GM21367 (cell line): ENCODE data around the gene EME2.
"Not testable (repeated sequence)": the region's sequence is repeated elsewhere in the genome, so short reads cannot be mapped to it uniquely, and the experiment has no call there.

Source experiments
- ATAC-seq: cut with Tn5 transposase; IDR thresholded peaks from one replicate; pipeline ENCODE4 v1.9.1; 2021; ENCODE audit not compliant: unreplicated experiment

Gene EME2

DNA sequence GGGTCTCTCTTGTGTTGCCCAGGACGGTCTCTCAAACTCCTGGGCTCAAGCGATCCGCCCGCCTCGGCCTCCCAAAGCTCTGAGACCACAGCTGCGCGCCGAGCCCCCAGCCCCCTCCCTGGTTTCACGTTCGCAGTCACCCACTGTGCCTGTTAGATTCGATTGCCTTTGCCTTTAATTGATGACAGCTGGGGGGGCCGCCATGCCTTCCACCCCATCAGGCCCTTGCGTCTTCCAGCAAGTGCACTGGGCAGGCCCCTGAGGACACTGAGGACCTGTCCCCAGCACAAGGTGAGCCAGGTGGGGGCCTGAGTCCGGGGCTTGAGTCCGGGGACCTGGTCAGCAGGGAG is 17.6 kb downstream of the EME2 start:
- no peak for ATAC-seq

DNA sequence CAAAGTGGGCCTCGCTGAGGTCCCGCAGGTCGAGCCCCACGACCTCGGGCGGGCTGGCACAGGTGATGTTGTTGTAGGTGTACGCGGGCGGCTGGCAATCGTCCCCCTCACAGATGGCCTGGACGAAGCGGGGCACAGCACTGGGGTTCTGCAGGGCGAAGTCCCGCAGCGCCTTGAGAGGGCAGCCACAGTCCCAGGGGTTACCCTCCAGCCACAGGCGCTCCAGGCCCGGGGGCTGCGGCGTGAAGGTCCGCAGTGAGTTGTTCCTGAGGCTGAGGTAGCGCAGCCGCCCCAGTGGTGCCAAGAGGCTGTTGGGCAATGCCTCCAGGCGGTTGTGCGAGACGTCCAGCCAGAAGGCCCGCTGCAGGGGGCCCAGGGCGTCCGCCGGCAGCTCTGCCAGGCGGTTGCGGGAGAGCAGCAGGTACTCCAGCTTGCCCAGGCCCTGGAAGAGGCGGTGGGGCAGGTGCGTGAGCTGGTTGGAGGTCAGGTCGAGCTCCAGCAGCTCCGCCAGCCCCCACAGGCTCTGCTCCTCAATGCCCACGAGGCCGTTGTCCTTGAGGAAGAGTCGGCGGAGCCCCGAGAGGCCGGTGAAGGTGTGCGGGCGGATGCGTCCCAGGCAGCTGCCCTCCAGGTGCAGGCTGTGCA is 18.1 kb downstream of the EME2 start:
- no peak for ATAC-seq

DNA sequence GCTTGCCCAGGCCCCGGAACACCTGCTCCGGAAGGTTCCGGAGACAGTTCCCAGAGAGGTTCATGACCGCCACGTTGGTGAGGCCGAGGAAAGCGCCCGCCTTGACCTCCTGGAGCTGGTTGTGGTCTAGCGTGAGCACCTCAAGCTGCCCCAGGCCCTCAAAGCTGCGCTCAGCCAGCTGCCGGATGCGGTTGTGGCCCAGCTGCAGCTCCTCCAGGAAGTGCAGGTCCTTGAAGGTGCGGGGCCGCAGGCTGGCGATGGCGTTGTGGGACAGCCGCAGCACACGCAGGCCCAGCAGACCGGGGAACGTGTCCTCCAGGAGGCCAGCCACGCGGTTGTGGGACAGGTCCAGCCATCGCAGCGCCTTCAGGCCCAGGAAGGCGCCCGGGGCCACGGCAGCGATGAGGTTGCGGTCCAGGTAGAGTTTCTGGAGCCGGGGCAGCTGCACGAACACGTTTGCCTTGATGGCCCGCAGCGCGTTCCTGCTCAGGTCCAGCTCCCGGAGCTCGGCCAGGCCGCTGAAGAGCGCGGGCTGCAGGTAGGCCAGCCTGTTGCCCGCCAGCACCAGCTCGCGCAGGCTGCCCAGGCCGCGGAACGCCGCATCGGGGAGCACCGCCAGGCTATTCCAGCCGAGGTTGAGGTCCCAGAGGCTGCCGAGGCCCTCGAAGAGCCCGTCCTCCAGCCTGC is 18.8 kb downstream of the EME2 start:
- ATAC-seq: no peak

DNA sequence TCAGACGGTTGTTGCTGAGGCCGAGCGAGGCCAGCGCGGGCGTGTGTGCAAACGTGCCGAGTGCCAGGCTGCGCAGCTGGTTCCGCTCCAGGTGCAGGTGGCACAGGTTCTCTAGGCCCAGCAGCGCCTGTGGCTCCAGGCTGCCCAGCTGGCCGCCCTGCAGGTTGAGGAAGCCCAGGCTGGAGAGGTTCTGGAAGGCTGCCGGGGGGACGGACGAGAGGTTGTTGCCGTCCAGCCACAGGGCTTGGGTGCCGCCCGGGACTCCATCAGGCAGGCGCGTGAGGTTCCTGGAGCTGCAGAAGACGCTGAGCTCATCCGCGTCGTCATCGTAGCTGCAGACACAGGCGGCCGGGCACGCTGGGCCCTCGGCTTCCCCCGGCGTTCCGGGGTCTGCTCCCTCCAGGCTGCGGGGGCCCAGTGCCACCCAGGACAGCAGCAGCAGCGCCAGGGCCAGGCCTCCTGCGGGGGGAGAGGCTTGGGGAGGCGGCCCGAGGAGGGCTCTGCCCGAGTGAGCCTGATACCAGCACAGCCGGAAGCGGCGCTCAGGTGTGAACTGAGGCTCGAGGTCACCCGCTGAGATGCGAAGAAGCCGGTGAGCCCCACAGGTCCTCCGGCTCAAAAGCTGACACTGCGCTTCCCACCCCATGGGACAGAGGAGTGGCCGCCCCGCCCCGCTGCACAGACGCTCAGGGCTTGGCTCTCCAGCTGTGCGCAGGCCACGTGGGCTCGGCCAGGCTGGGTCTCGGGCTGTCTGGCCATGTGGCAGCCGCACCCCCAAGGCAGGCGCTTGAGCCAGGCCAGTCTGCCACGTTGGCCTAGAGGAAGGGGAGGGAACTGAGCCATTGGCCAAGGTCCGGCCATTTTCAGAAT is 19.6 kb downstream of the EME2 start:
- no peak for ATAC-seq

DNA sequence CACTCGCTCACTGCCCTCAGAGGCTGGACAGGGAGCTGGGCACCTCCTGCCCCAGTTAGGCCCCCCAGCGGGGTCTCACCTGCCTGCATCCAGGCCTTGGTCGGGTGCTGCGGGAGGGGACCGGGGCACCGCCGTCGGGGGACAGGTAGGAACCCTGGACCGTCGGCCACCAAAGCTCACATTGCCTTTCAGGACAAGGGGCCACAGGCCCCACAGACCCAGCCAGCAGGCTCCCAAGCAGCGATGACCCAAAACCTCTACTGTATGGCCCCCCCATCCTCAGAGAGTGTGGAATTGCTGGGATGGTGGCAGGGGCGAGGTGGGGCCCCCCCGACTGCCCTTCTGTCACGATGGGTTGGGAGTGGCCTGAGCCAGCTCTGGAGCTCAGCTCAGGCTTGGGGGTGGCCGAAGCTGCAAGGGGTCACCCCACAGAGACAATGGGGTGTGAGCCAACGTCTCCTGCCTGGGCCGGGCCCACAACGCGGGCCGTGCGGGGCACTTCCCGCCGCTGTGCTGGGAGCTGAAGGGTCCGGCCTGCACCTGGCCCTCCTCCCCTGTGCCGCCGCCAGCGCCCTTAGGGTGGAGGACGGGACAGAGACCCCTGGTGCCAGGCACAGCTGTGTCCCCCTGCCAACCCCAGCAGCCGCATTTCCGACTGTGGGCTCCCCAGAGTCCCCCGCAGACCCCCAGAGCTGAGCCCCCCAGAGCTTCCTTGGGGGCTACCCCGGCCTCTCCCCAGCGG is 20.4 kb downstream of the EME2 start:
- no peak for ATAC-seq

DNA sequence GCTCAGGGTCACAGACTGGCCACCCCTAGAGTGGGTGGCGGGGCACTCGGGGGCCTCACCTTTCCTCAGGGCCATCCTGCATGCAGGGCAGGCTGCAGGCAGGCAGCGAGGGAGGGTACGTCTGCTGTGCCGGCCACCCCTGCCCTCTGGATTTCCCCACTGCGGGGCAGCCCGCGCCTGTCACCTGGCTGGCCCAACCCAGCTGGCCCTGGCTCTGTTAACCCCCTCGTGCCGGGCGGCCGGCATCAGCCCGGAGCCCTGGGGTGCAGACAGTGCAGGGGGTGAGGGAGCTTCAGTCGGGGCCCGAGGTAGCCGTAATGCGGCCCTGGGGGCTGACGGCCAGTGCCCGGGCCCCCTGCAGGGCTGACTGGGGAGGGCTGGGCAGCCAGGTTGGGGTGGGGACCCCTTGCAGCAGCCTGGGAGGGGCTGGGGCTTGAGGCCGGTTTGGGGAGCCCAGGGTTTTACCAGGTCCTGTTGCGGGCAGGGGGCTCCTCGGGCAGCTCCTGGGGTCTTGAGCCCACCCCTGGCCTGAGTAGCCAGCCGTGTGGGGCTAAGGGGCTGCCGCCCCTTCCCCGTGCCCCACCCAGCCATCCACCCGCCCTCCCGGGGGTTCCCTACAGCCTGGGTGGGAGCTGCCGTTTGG is 21.1 kb downstream of the EME2 start, which contains the start of gene IGFALS:
Gene IGFALS (minus strand): TSS at position 128 of the 643 bp plus-strand sequence. CDS start 53 bp downstream, at position 75.
- ATAC-seq: no peak

DNA sequence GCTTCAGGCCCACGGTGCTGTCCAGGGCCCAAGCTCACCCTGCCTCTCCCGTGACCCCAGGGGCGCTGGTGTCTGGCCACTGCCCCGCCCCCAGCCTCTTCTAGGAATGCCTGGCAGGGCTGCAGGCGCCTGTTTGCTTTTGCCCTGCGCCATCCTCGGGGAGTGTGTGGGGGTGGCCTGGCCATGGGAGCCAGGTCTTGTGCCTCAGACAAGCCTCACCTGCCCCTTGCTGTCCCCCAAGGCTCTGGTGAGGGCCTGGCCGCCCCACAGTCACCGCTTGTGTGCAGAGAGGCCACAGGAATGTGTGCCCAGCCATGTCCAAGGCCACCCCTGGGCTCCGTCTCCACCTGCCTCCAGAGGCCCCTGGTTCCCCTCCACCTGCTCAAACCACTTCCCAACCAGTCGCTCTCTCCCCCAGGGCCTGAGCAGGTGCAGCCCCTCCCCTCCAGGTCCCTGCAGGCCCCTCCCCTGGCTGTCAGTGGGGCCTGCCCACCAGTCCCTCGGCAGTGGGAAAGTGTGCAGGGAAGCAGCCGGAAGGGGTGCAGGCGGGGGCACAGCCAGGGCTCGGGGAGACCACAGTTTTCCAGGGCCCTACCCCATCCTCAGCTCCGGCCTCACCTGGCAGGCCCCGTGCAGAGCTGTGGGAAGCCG is 21.7 kb downstream of the EME2 start:
- ATAC-seq: no peak

DNA sequence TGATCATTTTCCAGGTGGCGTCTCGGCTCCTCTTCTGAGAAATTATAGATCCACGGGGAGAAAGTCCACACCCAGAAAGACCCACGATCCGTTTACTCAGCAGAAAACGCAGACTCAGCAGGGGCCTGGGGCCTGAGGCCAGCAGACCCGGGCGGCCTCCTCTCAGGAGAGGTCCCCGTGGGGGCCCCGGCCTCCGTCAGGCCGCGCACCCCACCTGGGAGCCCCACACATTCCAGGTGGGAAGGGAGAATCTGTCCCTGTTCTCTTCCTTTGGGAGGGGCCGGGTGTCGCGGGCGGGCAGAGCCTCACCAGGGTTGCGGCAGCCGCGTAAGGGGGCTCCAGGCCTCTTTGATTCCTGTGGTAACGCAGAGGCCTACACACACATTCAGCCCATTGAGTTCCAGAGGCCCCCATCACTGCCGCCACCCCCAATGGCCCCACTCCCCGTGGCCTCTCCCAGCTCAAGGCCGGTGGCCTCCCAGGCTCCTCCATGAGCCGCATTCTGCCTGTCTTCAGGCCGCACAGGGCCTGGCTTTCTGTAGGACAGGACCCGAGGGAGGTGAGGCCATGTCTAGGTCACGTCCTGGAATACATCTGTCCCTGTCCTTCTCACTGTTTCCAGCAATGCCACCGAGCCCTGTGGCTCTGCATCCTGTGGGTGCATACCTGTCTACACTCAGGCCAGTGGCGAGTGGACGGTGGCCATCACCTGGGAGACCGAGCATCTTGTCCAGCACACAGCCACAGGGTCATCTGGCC is 22.5 kb downstream of the EME2 start:
- no peak for ATAC-seq

DNA sequence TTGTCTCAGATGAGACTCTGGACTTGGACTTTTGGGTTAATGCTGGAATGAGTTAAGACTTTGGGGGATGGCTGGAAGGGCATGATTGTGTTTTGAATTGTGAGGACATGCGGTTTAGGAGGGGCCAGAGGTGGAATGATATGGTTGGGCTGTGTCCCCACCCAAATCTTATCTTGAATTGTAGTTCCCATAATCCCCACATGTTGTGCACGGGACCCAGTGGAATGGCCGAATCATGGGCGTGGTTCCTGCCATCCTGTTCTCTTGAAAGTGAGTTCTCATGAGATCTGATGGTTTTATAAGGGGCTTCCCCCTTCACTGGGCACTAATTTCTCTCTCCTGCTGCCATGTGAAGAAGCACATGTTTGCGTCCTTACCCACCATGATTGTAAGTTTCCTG is 26.7 kb downstream of the EME2 start:
- not testable (repeated sequence) for ATAC-seq

DNA sequence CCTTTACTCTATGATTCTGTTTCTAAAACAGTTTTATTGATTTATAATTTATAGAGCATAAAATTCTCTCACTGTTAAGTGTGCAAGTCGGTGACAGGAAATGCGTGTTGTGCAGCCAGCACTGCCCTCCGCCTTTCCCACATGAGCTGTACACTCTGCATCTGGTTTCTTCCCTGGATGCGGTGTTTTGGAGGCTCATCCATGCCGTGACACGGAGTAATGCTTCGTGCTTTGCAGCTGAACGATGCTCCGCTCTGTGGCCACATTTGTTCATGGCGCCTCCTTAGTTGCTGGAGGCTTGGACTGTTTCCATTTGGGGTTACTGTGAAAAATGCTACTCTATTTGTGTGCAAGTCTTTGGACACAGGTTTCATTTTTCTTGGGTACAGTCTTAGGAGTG is 28.1 kb downstream of the EME2 start:
- no peak for ATAC-seq

DNA sequence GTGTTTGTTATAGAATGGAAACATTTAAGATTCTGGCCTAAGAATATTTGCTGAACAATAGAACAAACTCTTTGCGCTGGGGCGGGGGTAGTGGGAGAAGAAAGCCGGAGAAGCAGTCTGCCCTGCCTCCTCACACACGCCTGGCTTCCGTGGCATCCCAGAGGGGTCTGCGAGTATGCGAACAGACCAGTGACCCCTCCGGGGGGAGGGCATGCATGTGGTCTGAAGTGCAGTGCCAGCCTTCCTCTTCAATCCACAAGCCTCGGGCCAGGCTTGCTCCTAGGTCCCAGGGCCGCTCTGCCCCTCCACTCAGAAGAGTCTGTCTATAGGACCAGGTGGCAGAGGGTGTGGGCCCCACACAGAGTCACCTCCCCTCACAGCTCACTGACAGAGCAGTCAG is 35.0 kb downstream of the EME2 start:
- no peak for ATAC-seq

DNA sequence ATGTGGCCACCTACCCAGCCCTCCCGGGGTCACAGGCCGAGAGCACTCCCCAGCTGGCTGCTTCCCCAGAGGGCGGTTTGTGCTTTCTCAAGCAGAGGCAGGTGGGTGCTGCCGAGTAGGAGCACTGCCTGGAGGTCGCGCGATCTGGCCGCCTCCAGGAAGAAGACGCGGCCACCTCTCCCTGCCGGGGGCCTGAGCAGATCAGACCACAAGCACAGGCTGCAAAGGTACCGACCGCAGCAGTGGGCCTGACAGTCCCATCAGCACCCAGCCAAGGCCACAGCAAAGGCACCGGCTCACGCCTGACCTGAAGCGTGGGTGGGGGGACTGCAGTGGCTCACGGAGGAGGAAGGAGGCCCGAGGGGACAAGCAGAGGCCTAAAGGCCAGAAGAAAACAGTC is 36.1 kb downstream of the EME2 start:
- no peak for ATAC-seq

DNA sequence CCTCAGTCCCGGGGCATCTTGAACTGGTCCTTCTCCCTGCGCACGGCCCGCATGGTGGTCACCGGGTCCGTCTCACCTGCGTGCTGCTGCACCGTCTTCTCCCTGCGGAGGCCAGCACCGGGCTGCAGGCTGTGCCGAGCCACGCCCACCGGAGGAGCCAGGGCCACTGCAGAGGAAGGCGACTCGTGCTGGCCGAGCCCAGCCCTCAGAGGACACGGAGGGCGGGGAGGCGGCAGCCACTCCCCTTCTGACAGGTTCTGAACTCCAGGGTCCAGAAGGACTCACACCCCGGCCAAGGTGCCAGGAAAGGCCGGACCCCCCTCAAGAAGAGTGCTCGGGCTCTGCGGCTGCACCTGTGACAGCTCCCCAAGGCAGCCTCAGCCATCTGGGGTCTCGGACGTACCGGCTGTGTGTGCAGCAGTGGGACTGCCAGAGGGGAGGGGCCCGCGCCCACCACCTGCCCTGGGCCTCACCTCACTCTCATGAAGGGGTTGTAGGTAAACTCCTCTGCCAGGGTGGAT is 36.7 kb downstream of the EME2 start:
- ATAC-seq: no peak

DNA sequence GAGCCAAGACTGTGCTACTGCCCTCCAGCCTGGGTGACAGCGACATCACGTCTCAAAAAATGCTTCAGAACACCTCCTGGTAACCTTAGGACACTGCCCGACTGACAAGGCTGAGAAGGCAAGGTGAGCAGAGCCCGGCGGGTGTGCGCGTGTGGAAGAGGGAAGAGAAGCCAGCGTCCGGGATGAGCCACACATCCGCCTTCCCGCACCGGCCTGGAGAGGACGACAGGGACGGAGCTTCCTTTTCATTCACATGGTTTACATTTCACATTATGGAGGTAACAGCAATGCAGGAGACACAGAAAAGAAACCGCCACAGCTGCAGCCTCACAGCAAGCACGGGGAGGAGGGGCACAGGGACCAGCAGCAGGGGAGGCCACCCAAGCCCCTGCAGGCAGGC is 37.5 kb downstream of the EME2 start:
- ATAC-seq: no peak

DNA sequence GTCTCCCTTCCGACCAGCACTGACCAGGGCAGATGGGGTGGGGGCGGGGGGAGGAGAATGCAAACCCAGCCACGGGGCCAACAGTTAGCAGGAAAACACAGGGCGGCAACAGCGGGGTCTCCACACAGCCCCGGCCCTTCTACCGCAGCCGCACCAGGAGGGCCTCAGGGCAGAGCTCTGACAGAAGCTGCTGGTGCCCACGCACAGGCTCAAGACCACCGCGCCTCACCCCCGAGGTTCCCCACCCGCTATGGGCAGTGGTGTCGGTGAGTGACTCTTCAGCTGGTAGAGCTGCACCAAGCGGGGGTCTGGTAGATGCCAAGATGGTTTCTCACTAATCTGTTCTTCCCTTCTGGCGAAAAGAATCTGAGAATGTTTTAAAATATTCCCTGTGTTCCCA is 37.9 kb downstream of the EME2 start:
- ATAC-seq: no peak

DNA sequence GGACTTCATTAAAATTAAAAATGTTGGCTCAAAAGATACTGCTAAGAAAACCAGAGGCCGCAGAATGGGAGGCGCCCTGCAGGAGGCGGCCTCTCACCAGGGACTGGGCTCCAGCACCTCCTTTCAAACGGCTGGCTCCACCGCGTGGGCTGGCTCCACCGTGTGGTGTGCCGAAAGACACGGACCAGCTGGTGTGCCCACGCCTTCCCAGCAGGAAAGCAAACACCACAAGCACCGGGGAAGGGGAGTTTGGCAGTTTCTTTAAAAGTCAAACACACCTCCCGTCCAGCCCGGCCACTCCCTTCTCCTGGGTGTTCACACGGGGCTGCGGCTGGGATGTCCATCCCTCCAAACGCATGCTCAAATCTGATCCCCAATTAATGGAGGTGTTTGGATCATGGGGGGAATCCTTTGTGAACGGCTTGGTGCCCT is 40.1 kb downstream of the EME2 start:
- ATAC-seq: no peak

DNA sequence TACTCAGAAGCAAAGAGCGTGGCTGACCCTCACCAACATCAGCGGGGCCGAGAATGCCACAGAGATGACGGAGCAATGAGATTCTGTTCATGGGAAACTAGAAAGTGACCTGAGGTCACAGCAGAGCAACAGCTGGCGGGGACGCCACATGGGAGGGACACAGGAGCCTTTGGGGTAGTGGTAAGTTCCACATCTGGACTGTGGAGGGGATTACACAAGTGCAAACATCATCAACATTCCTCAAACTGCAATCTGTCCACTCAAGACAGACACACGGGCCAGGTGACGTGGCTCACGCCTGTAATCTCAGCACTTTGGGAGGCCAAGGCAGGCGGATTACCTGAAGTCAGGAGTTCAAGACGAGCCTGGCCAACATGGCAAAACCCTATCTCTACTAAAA is 42.9 kb downstream of the EME2 start:
- no peak for ATAC-seq

DNA sequence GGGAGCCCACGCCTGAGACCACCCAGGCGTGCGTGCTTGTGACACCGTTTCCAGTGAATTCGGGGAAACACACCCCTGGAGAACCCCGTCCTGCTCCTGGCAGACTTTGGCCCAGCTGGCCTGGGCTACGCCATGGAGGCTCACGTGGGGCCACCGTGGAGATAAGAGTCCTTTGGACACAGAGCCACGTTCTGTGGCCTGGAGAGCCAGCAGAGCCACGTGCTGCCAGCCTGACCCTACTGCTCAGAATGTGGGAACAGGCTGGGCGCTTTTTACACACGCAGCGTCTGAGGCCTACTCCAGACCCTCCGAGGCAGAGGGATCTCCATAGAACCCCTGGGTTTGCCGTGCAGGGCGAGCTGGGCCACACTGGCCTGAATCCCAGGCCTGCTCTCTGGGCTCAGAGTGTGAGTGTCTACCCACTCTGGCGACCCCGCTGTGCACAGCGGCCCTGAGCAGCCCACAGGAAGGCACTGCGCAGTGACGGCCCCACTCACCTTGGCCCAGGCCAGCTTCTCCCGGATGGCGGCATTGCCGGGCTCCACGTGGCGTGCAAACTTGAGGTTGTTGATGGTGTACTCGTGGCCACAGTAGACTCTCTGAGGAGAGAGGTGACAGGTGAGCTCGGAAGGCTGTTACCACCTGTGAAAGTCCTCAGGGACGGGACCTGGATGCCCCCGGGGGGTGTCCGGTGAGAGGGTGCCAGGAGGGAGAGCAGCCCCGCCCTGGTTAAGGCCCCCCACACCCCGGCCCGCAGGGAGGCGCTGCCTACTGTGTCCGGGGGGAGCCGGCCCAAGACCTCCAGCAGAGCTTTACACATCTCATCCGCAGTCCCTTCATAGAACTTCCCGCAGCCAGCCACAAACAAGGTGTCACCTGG is 44.0 kb downstream of the EME2 start:
- no peak for ATAC-seq

DNA sequence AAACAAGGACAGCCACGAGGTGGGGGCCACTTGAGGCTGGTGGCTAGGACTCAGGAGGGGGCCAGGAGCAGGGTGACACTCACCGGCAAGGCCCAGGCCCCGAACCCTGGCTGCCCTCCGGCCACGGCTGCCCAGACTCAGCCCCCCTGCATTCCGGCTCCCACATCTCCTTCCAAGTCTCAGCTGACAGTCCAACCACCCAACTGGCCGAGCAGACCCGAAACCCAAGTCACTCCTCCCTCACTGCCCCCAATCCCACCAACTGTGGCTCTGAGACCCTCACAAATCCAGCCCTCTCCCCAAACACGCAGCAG is 44.6 kb downstream of the EME2 start:
- ATAC-seq: no peak
